GM19193 (cell line): ENCODE data around the gene TXNRD1.

Experiments used
- POLR2A ChIP-seq: IDR thresholded peaks from 4 replicates; pipeline ENCODE4 v1.6.1; 2011; ENCODE audit not compliant: insufficient read depth, insufficient read length; ENCODE audit errors: extremely low read depth

The TXNRD1 gene

DNA sequence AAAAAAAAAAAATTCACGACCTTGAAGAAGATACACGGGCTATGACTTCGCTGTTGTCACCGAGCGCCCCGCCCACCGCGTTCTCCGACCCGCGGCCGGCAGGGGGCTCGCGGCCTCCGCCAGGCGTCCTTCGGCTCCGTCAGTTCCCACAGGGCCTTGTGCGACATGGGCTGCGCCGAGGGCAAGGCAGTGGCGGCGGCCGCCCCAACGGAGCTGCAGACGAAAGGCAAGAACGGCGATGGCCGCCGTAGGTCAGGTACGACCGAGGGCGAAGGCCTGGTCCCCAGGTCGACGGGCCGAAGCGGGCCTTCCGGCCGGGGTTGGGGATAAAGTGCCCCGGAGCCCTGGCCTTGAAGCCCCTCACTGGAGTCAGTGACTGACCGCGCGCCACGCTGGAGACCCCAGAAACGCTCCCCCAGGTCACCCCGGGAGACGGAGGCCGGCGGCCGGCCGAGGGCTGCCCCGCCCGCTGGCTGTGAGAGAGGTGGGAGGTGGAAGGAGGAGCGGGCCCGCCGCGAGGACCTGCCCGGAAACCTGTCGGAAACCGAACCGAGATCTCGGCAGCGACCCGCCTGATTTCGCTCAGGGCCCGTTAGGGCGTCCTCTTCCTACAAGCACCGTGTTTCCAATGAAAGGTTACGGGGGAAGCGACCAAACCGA lies at the start of gene TXNRD1:
Gene TXNRD1, plus strand, starts transcription at position 142 of the 660 bp plus-strand sequence. Its CDS starts 24 bp downstream, at position 166.
- TF ChIP-seq POLR2A = peak; percentile 41

DNA sequence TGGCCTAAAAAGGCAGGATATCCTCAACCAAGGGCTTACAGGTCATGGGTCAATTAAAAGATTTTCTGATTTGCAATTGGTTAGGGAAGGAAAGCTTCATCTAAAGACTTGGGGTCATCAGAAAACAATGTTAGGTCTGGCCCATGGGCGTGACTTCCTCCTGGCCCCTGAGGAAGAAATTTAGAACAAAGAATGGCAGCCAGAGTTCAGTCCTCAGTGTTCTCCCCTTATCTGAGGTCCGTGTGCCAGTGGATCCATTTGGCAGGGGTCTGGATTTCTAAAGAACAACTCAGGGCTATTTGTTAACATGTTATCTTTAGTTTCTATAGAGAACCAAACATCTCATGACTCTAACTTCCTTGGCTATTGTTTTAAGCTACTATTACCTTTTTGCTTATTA lies 49.8 kb upstream of the TXNRD1 start:
- TF ChIP-seq POLR2A = no peak

DNA sequence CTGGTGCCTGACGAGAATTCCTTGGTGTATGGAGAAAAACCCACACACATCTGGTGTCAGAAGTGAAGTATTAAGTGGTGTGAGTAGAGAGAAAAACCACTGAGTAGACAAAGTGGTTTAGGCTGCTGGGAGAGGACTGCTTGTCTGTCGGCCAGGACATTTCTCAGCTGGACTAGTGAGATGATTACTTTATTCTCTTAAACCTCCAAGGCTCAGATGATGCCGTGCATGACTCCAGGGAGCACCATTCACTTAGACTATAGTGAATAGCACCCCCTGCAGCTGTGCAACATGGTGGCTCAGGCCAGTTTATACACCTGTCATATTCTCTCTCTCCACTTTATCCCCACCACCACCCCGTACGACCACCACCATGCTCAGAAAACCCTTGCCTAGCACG lies 49.1 kb upstream of the TXNRD1 start:
- no peak for TF ChIP-seq POLR2A

DNA sequence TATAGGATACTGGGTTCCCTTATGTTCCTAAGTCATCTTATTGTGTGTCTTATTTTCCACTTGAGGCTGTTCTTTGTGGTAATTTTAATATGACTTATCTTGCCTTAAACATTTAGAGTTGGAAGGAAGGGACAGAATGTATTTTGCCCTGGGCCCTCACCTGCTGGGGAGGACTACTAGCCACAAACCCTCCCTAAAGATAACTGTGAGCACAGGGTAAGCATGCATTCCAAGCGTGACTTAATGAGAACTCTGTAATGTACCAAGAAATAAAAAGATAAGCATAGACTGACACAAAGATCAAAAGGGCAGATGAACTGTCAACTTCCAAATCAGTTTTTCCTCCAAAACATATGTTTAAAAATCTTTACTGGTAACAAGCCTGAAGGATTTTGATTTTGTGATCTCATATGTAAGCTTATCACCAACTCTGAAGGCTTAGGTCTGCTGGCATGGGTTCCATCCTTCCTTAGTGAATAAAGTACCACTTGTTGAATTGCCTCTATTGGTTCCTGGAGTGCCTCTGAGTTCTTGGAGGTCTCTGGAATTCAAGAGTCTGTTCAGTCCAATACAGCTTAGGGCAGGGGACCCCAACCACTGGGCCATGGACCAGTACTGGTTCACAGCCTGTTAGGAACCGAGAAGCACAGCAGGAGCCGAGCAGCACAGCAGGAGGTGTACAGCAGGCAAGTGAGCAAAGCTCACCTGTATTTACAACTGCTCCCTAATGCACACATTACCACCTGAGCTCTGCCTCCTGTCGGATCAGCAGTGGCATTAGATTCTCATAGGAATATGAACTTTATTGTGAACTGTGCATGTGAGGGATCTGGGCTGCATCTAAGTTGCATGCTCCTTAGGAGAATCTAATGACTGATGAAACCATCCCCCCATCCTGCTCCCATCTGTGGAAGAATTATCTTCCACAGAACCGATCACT lies 47.8 kb upstream of the TXNRD1 start:
- no peak for TF ChIP-seq POLR2A

DNA sequence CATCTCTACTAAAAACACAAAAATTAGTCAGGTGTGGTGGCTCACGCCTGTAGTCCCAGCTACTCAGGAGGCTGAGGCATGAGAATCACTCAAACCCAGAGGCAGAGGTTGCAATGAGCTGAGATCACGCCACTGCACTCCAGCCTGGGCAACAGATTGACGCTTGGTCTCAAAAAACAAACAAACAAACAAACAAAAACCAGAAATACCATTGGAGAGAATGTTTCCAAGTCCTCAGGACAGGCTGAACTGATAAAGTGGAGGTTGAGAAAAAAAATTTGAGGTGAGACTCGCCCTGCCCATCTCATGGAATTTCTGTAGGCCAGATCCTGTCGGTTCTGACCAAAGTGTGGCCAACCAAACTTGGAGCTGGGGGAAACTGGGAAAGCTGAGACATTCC lies 47.0 kb upstream of the TXNRD1 start:
- TF ChIP-seq POLR2A = no peak

DNA sequence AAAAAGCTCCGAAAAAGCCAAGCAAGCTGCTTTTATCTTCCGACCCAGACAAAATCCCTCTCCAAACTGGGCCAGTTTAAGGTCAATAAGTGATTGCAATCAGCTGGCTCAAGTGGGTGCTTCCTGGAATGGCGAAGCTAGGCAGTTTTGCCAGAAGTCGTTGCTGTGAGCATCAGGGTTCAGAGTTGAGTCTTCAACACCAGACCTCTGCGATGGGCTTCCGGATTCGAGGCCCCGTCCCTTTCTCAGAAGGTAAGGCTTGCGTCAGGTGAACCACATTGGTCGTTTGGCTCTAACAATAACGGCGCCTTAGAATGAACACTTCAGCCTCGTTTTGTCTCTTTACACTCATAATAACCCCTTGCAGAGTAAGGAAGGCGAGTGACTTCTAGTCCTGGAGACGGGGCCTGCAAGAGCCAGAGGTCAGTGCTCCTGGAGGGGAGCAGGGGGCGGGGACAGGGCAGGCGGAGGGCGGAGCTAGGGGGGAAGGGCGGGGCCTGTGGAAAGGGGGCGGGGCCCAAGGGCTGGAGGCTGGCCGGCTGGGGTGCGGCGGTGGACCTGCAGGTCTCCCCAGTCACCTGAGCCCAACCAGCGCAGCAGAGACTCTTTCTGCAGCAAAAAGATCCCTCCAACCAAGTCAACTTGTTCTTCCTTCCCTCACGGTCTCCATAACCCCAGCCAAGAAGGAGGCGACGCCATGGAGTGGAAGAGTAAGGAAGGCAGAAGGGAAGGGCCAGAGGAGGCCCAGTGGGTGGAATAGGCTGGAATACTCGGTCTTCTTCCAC lies 43.6 kb upstream of the TXNRD1 start:
- TF ChIP-seq POLR2A = no peak

DNA sequence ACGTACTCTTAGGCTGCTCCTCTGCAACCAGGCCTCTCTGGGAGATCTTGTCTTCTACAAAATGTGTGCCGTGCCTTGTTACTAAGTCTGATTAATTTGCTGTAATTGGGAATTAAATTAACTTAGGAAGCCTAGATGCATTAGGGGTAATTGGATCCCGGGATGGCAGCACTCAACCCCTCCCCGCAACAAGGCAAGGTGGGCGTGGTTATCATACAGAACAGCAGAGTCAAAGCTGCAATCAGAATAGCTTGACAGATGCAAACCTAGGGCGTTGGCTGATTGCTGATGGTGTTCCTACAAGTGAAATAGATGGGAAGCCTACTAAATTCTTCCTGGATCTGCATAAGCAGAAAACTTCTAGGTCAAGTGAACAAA lies 43.0 kb upstream of the TXNRD1 start:
- no peak for TF ChIP-seq POLR2A

DNA sequence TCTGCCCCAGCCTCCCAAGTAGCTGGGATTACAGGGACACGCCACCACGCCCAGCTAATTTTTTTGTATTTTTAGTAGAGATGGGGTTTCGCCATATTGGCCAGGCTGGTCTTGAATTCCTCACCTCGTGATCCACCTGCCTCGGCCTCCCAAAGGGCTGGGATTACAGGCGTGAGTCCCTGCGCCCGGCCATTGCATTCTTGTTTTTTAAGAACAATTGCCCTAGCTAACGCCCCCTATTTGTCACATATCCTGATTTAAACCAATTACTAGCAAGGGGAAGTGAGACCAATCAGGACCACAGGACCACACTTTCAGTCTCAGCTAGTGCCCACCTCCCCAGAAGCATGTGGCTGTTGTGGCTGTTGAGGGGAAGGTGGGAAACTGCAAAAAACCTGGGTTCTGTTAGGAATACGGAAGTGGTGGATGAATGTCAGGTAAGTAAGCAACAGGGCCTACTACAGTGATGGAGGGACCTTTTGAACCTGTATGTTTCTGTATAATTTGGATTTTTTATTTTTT lies 39.8 kb upstream of the TXNRD1 start:
- TF ChIP-seq POLR2A = no peak

DNA sequence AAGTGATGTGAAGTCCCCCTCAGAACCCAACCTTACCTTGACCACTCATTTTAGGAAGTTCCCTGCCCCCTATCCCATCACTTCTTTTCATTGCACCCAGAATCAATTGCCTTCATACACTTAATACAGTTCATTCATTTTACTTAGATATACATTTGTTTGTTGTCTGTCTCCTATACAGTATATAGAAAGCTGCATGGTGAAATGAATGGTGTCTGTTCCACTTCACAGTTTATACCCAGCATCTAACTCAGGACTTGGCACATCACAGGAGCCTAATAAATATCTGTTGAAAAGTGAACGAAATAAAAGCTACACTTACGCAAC lies 38.3 kb upstream of the TXNRD1 start:
- TF ChIP-seq POLR2A = no peak

DNA sequence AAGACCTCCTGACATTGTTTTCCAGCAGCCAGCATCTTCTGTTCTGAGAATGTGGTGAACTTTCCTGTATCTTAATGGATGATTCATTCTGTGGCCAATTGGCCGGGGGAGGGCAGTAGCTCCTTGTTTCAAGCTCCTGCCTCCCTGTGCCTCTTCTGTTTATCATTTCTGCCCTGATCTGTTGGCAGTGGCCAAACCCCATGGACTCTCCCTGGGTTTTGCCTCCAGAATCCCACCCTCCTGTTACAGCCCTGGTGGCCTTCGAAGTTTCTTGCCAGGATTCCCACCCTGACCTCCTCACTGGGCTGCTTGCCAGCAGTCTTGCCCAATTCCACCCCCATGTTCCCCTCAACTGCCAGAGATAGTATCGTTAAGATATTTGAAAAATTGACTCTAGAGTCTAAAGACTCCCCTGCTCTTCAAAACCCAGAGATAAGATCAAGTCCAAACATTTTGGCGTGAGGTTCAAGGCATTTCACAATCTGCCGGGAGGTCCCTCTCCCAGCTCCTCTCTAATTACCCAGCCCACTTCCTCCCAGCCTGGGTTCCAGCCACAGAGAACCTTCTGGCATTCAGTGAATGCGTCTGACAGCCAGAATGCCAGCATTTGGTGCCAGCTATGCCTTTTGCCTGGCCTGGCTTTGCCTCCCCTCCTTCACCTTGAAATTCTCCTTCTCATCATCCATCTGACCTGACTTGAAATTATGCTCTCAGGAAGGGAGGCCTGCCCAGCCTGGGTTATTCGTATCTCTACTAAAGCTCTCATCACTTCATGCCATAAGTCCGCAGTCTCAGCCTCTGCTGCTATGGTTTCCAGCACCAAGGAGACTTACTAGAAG lies 37.7 kb upstream of the TXNRD1 start:
- no peak for TF ChIP-seq POLR2A

DNA sequence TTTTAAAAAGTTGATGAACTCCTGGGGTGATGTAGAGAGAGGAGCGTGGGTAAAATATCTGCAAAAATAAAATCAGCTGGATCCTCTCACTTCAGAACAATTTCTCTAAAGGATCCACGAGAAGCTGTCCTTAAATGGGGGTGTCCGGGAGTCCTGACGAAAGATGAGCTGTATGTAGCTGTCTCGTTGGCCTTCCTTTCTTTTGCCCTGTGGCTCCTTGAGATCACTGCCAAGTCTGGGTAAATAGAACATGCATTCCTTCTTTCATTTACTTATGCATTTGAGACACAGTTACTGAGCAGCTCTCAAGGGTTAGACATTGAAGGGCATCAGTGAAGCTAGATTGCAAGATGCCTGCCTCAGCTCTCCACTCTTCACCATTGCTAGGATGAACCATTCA lies 35.2 kb upstream of the TXNRD1 start:
- TF ChIP-seq POLR2A = no peak

DNA sequence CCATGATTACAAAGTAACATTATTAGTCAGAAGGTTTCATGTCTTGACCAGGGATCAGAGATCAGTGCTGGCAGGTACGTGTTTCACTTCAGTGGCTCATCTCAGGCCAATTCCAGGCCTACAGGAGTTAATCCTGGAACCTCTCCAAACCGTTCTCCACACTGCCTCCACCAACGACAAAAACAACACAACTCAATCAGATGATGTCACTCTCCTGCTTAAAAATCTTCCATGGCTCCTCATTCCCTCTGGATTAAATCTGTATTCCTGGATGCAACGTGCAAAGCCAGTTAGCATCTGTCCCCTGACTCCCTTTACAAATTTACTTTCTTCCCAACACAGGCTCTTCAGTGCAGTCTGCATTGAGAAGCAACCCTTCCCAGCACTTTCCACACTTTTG lies 34.3 kb upstream of the TXNRD1 start:
- TF ChIP-seq POLR2A = no peak

DNA sequence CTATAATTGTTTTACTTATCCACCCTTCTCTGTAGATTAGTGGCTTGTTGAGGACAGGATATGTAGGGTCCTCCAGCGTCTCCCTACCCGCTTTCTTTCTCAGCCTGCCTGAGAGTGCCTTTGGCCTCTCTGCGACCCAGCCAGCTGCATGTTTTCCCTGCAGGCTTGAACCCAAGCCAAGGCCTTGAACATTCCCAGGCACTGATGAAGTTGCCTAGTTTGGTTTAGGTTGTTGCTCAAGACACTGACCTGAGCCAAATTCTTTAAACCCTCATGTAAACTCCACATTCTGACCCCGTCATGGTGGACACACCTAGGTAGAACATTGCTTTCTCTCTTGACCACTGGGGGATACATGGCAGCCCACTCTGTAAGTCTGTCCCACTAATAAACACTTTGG lies 33.4 kb upstream of the TXNRD1 start:
- no peak for TF ChIP-seq POLR2A

DNA sequence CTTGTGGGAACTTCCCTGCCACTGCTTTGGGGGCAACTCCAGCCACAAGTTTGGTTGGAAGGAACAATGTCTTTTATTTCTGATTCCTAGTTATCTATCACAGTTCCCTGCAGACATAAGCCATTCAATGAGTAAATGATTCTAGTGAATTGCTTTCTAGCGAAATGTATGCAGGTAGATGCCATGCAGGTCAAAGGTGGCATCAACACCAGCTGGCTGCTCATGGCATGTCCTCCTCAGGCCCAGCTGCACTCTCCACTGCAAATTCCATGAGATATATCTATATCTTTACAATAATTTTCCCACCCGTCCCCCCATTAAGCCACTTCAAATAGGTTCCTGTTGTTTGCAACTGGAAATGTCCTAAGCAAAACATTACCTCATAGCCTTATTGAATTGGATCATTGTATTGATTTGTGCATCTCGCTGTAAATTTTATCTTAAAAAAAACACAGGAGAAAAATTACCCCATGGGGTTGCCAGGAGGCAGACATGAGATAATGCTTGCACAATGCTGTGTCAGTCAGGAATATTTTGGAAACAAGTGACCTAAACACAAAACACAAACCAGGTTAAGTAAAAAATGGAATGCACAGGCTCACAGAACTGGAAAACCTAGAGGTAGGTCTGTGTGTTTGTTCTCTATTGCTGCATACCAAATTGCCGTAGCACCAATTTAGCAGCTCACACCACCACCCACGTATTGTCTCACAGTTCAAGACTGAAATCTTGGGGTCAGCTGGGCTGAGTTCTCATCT lies 32.8 kb upstream of the TXNRD1 start:
- no peak for TF ChIP-seq POLR2A
